Gastrocnemius medialis (tissue), 4 donors: Measurements from ENCODE around the gene IPCEF1. TPM values are rescaled to one million over a fixed set of nuclear protein-coding genes. Genes with fewer than 3 reads are reported as not detected.

ENCODE experiments used
- ATAC-seq, 2 donors: fragments of 150-250 bp; one replicate each; pipeline ENCODE4 v1.9.1; 2016
- DNase-seq, 2 donors: peaks; one replicate each; pipeline ENCODE4 v3.0.0-alpha.2; 2019
- H3K27ac ChIP-seq, 4 donors: fragments of 200-600 bp; sonication (generic); 1 replicate in 1 of 4; 2 replicates in 3 of 4; pipeline ENCODE4 v1.5.1; 2016 to 2018; ENCODE audit warnings: mild to moderate bottlenecking in 2 of 4, moderate library complexity in 1 of 4
- H3K27me3 ChIP-seq, 3 donors: fragments of 200-600 bp; sonication (generic) in 2 of 3; 1 replicate in 1 of 3; 2 replicates in 2 of 3; pipeline versions ENCODE4 v1.5.1 to v1.6.0; 2016 to 2019; ENCODE audit warnings: mild to moderate bottlenecking in 1 of 3, moderate library complexity in 1 of 3
- H3K36me3 ChIP-seq, 2 donors: fragments of 200-600 bp; sonication (generic) in 1 of 2; one replicate each; pipeline ENCODE4 v1.5.1; 2017 to 2018
- H3K4me1 ChIP-seq, 2 donors: fragments of 200-600 bp; sonication (generic) in 1 of 2; one replicate each; pipeline ENCODE4 v1.5.1; 2016 to 2017; ENCODE audit warnings: mild to moderate bottlenecking in 2 of 2
- H3K4me3 ChIP-seq, 4 donors: fragments of 200-600 bp; sonication (generic) in 3 of 4; 1 replicate in 1 of 4; 2 replicates in 3 of 4; pipeline ENCODE4 v1.5.1; 2016 to 2019; ENCODE audit warnings: mild to moderate bottlenecking in 2 of 4
- H3K9me3 ChIP-seq, 3 donors: fragments of 200-600 bp; sonication (generic) in 2 of 3; 1 replicate in 1 of 3; 2 replicates in 2 of 3; pipeline ENCODE4 v1.5.1; 2016 to 2019
- CTCF ChIP-seq, 5 experiments: fragments of 450-650 bp in 3 of 5; fragments of 200-600 bp in 2 of 5; sonication (generic) in 2 of 5; IDR thresholded peaks in 4 of 5; conservative IDR thresholded peaks in 1 of 5; 1 replicate in 4 of 5; 2 replicates in 1 of 5; pipeline ENCODE4 v1.5.1; 2016 to 2019; ENCODE audit warnings: antibody characterized with exemption in 5 of 5, mild to moderate bottlenecking in 3 of 5, moderate library complexity in 3 of 5
- POLR2A ChIP-seq, 2 donors: fragments of 450-650 bp; IDR thresholded peaks; one replicate each; pipeline ENCODE4 v1.6.1; 2017; ENCODE audit warnings: antibody characterized with exemption in 2 of 2, mild to moderate bottlenecking in 2 of 2, moderate library complexity in 2 of 2
- in situ Hi-C, 4 donors: fragments of 200-750 bp; cut with MboI; loops; one replicate each; pipeline versions ENCODE4 v1.15.0 to v1.8.0; 2017; ENCODE audit warnings: low sequenced_read_pairs in 4 of 4
- intact Hi-C: fragments of 100-400 bp; cut with DNase I; formaldehyde crosslinking; loops from one replicate; pipeline ENCODE4 v1.15.1; 2023; ENCODE audit warnings: low total_unique reads
- total RNA-seq, 4 donors: library from RNA; depleted of rRNA; stranded (reverse); fragments of >200 nt; gene quantifications; one replicate each; pipeline versions ENCODE4 v1.1.0 to v1.2.3, GENCODE V29; 2016

IPCEF1 gene
- total RNA-seq, 4 donors from 2014 or later = 0.24 to 0.85 TPM; not detected in 2

- ATAC-seq = no peak
- intact Hi-C loops = no loop called here
- Histone ChIP-seq H3K36me3 (no peaks in the 10 kb centered on the region), H3K9me3 (no peaks in the 10 kb centered on the region), H3K27me3 (no peaks in the 10 kb centered on the region), H3K27ac (no peak overlapping the region), H3K4me3 (no peak overlapping the region), H3K4me1 (no peaks in the 10 kb centered on the region)
- no peak for DNase-seq
- in situ Hi-C loops = no loop called here
- TF ChIP-seq POLR2A (IDR thresholded peaks at IDR 0.05) (no peak), CTCF (IDR thresholded peaks at IDR 0.05 in 4 of 5, conservative IDR thresholded peaks at IDR 0.05 in 1 of 5) (no peak)
Measured at GRCh38 chr6:154386848-154387717, 30.5 kb upstream of the IPCEF1 start.

GRCh38 chr6:154384191-154384590, 27.6 kb upstream of the IPCEF1 start:
- H3K27ac ChIP-seq = no peak overlapping the region
- intact Hi-C loops = no loop called here
- in situ Hi-C loops = no loop called here

GRCh38 chr6:154383273-154383672, 26.7 kb upstream of the IPCEF1 start:
- intact Hi-C loops (no loop called here), in situ Hi-C loops (no loop called here)
- H3K4me3 ChIP-seq = no peak overlapping the region
- no peaks in the 10 kb centered on the region for H3K27me3 ChIP-seq
- H3K4me1 ChIP-seq = no peaks in the 10 kb centered on the region
- ATAC-seq (no peak), DNase-seq (no peak)
- no peaks in the 10 kb centered on the region for H3K36me3 ChIP-seq
- no peaks in the 10 kb centered on the region for H3K9me3 ChIP-seq
- TF ChIP-seq CTCF (IDR thresholded peaks at IDR 0.05 in 4 of 5, conservative IDR thresholded peaks at IDR 0.05 in 1 of 5) (no peak), POLR2A (IDR thresholded peaks at IDR 0.05) (no peak)
- H3K27ac ChIP-seq = no peak overlapping the region

More at GRCh38 chr6:154384191-154384590, 27.6 kb upstream of the IPCEF1 start:
- H3K9me3 ChIP-seq = no peaks in the 10 kb centered on the region
- no peaks in the 10 kb centered on the region for H3K27me3 ChIP-seq
- no peaks in the 10 kb centered on the region for H3K4me1 ChIP-seq
- no peak overlapping the region for H3K4me3 ChIP-seq
- no peaks in the 10 kb centered on the region for H3K36me3 ChIP-seq
- DNase-seq (no peak), ATAC-seq (no peak)
- no peak for TF ChIP-seq CTCF (IDR thresholded peaks at IDR 0.05 in 4 of 5, conservative IDR thresholded peaks at IDR 0.05 in 1 of 5)
- TF ChIP-seq POLR2A (IDR thresholded peaks at IDR 0.05) = no peak

- H3K36me3 ChIP-seq = no peaks in the 10 kb centered on the region
- TF ChIP-seq CTCF (IDR thresholded peaks at IDR 0.05 in 4 of 5, conservative IDR thresholded peaks at IDR 0.05 in 1 of 5) = no peak
- TF ChIP-seq POLR2A (IDR thresholded peaks at IDR 0.05) = no peak
- ATAC-seq (no peak), DNase-seq (no peak)
- intact Hi-C loops = no loop called here
- H3K27ac ChIP-seq = no peak overlapping the region
- H3K4me1 ChIP-seq = no peaks in the 10 kb centered on the region
- no peak overlapping the region for H3K4me3 ChIP-seq
- in situ Hi-C loops = no loop called here
- no peaks in the 10 kb centered on the region for H3K27me3 ChIP-seq
- H3K9me3 ChIP-seq = no peaks in the 10 kb centered on the region
Measured at GRCh38 chr6:154382740-154383139, 26.1 kb upstream of the IPCEF1 start.
